GM19438 (cell line): ENCODE measurements around the gene NUDT2.
"Not testable (repeated sequence)": the region's sequence is repeated elsewhere in the genome, so short reads cannot be mapped to it uniquely, and the experiment has no call there.

ENCODE experiments used
- ATAC-seq: cut with Tn5 transposase; IDR thresholded peaks from one replicate; pipeline ENCODE4 v1.9.1; 2021; ENCODE audit warnings: low read depth; ENCODE audit not compliant: unreplicated experiment

Gene NUDT2

DNA sequence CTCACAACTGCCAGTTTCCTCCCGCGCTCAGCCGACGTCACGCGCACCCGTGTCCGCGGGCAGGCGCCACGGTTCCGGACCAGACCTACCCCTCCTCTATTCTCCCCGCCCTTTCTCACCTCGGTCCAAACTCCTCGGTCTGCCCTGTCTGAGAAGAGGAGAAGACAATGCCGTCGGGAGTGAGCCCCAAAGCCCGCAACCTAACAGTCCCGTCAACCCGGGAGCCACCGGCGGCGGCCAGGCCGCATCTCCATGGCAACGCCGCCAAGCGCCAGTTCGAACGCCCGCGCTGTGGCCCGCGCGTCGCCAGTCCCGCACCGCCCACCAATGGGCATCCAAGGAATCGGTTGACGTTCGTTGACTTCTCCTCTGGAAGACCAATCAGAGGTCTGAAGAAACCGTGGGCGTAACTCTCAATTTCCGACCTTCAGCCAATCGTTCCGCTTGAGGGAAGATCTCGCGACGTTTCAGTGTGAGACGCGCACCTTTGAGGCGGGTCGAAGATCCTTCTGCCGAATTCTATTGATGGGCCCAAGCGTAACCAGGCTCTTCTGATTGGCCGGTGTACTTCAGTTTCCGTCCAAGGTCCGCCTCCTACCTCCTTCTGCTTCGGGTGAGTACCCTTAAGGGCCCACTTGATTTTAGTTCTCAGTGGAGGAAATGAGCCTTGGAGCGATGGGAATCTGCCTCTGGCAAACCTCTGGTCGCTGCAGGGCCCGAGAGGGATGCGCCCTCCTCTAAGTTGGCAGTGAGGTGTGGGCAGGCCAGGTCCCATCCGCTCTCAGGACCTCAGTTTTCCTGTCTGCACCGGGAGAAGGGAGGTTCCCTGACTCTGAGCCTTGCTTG lies at the start of gene NUDT2, which contains the start of gene KIF24:
TSS of gene NUDT2 (plus strand) at position 583 of the 846 bp plus-strand sequence. CDS start 9,471 bp downstream, outside the sequence.
TSS of gene KIF24 (minus strand) at position 282 of the 846 bp plus-strand sequence. CDS start 17,922 bp downstream, outside the sequence.
- ATAC-seq, result peak; percentile 94

DNA sequence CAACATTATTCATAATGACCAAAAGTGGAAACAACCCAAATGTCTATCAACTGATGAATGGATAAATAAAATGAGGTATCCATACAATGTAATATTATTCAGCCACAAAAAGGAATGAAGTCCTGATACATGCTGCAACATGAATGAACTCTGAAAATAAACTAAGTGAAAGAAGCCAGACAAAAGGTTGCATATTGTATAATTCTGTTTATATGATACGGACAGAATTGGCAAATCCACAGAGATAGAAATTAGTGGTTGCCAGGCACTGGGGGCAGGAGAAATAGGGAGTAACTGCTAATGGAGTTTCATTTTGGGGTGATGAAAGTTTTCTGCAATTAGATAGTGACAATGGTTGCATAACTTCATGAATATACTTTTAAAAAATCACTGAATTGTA lies 47.3 kb upstream of the NUDT2 start:
- ATAC-seq, result no peak

- ATAC-seq, result no peak
Measured at GRCh38 chr9:34289159-34289558, 40.2 kb upstream of the NUDT2 start.

DNA sequence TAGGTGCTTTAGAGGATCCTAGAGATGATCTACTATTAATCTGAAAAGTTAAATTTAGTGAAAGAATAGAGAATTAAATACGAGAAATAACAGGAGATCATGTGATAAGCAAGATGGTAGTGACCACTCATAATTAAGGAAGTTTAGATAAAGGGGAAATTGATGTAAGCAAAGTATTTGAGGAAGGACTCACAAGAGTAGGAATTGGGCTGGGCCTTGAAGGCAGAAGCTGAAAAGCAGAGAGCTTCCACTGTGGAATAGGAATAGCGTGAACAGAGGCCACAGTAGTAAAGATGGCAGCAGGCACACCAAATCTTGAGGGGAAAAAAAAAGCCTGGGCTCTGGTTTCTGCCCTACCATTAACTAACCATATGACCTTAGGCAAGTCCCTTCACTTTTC lies 38.3 kb upstream of the NUDT2 start:
- ATAC-seq, result no peak

DNA sequence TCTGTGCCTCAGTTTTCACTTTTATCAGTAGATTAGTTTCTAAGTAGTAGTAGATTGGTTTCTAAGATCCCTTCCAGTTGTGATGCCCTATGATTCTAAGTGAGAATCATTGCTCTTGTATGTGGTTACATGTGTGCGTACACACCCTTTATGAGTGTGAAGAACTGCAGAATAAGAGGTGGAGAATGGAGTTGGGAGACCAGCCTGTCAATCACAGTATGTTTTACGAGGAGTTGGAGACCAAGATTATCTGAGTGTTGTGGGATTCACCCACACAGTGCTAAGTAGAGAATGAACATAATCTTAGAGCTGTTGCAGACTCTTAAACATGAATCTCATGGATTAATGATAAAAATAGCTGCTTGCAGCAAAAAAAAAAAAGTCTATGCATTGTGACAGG lies 37.9 kb upstream of the NUDT2 start:
- no peak for ATAC-seq

- ATAC-seq, result no peak
Measured at GRCh38 chr9:34292552-34292951, 36.8 kb upstream of the NUDT2 start.

DNA sequence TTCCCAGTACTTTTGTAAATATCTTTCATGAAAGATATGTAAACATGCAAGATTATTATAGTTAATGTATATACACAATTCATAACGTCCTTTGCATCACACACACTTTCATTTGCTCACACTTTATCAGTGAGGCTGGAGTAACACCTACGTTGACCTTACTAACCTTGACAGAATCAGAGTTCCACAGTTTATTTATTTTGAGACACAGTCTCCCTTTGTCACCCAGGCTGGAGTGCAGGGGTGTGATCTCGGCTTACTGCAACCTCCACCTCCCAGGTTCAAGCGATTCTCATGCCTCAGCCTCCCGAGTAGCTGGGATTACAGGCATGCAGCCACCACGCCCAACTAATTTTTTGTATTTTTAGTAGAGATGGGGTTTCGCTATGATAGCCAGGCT lies 28.3 kb upstream of the NUDT2 start:
- ATAC-seq, result not testable (repeated sequence)

- not testable (repeated sequence) for ATAC-seq
Measured at GRCh38 chr9:34308316-34308715, 21.1 kb upstream of the NUDT2 start.

- no peak for ATAC-seq
Measured at GRCh38 chr9:34310215-34310614, 19.2 kb upstream of the NUDT2 start.

GRCh38 chr9:34311499-34312185 lies 17.7 kb upstream of the NUDT2 start:
- no peak for ATAC-seq

- ATAC-seq, result no peak
Measured at GRCh38 chr9:34317436-34317835, 11.9 kb upstream of the NUDT2 start.

DNA sequence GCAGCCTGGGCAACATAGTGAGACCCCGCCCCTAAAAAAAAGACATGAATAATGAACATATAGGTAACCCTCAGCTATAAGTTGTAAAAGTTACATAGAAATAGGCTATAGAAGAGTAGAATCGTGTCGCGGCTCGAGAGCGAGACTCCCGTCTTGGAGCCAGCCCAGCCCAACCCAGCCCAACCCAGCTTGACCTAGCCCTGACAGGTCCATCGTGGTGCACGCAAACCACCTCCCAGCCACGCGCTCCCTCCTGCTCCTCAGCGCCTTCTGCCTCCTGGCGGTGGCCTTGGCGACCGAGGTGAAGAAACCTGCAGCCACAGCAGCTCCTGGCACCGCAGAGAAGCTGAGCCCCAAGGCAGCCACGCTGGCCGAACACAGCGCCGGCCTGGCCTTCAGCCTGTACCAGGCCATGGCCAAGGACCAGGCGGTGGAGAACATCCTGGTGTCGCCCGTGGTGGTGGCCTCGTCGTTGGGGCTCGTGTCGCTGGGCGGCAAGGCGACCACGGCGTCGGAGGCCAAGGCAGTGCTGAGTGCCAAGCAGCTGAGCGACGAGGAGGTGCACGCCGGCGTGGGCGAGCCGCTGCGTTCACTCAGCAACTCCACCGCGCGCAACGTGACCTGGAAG lies 11.1 kb upstream of the NUDT2 start:
- no peak for ATAC-seq

DNA sequence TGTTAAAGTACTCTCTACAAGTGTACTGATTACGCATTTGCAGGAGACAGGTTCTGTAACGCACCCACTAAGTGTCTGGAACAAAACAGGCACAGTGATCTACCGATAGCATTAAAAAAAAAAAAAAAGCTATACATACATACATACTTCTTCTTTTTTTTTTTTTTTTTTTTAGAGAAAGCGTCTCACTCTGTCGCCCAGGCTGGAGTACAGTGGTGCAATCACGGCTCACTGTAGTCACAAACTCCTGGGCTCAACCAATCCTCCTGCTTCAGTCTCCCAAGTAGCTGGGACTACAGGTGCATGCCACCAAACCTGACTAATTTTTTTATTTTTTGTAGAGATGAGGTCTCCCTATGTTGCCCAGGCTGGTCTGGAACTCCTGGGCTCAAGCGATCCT lies 7.9 kb upstream of the NUDT2 start:
- ATAC-seq, result no peak

- no peak for ATAC-seq
Measured at GRCh38 chr9:34322899-34323591, 6.3 kb upstream of the NUDT2 start.

GRCh38 chr9:34326690-34327089 lies 2.7 kb upstream of the NUDT2 start:
- no peak for ATAC-seq

DNA sequence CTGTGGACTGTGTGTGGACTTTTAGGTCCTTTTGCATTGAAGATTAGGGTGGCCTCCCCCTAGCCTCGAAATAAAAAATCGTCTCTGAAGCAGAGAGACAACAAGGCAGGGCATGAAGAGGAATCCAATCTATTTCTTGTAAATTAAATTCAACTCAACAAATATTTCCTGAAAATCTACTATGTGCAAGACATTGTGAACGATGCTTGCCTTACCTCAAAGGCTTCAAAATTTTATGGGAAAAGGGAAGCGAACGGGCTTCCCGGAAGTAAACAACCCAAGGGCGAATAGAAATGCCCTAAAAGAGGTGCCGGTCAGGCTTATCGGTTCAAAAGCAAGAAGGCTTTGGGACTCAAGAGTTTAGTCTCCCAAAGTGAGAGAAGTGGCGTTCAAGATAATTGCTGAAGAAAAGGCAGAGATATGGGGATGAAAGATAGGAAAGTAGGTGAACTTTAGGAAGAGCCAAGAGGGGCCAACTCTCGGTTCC lies 826 bp upstream of the NUDT2 start:
- no peak for ATAC-seq

GRCh38 chr9:34331196-34331595 lies 1.8 kb downstream of the NUDT2 start:
- no peak for ATAC-seq

DNA sequence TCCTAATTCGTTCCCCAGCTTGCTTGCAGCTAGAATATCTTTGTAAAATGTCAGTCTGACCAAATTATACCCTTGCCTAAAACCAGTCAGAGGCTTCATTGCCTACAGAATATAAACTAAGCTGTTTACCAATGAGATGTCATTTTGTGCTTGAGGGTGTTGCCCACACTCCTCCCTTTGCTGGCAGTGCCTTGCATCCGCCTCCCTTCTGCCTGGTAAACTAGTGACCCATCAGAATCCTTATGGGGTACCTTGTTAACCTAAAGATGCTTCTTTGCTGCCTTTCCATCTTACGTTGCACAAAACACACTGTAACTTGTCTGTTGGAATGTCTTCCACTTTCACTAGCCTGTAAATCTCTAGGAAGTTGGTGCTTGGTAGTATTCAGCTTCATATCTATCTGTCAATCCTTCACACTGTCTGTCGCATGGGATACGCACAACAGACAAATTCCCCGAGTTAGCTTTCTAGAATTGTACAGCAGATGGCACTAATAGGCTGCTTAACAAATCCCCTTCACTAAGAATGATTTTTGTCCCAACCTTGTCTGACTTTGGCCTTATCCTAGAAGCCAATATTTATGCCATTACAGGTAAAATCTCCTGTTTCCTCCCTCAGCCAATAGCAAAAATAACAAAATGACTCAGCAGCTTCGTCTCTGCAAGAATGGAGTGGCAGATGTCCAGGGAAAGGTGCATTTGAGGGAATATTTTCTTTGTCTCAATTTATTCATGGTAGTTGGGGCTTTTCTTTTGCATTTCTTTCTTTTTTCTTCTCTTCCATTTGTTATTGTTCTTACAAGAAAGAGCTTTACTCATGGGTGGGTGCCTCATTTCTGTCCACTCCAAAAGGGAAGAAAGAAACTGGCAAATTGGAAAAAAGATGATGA lies 3.0 kb downstream of the NUDT2 start:
- no peak for ATAC-seq

GRCh38 chr9:34333836-34334235 lies 4.5 kb downstream of the NUDT2 start:
- no peak for ATAC-seq
